22Rv1 (cell line): Measurements from ENCODE around the gene CXCL17.

ENCODE experiments used
- H3K27ac ChIP-seq: fragments of 450-650 bp; 2 replicates; pipeline ENCODE4 v1.5.1; 2017
- ZFX ChIP-seq: fragments of 450-650 bp; IDR thresholded peaks from 2 replicates; pipeline ENCODE4 v1.6.1; 2017; ENCODE audit warnings: antibody characterized with exemption, borderline replicate concordance
- TF ChIP-seq, protein P1 (sequence below): fragments of 450-650 bp; IDR thresholded peaks from 2 replicates; pipeline ENCODE4 v1.5.1; 2017; ENCODE audit warnings: mild to moderate bottlenecking

CXCL17 gene

DNA sequence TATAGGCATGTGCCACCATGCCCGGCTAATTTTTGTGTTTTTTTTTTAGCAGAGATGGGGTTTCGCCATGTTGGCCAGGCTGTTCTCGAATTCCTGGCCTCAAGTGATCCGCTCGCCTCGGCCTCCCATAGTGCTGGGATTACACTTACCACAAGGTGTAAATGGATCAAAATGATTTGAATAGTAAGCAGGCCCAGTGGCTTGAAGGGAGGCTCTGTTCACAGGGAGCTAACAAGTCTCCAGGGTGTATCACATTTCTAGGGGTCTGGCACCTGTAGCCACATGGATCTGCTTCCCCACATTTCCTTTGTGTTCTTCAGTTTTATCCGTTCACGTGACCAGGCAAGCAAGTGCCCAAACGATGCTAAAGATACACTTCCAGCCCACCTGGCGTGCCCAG lies 39.2 kb downstream of the CXCL17 start:
- no peak overlapping the region for H3K27ac ChIP-seq
- TF ChIP-seq, protein P1, sequence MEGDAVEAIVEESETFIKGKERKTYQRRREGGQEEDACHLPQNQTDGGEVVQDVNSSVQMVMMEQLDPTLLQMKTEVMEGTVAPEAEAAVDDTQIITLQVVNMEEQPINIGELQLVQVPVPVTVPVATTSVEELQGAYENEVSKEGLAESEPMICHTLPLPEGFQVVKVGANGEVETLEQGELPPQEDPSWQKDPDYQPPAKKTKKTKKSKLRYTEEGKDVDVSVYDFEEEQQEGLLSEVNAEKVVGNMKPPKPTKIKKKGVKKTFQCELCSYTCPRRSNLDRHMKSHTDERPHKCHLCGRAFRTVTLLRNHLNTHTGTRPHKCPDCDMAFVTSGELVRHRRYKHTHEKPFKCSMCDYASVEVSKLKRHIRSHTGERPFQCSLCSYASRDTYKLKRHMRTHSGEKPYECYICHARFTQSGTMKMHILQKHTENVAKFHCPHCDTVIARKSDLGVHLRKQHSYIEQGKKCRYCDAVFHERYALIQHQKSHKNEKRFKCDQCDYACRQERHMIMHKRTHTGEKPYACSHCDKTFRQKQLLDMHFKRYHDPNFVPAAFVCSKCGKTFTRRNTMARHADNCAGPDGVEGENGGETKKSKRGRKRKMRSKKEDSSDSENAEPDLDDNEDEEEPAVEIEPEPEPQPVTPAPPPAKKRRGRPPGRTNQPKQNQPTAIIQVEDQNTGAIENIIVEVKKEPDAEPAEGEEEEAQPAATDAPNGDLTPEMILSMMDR: no peak
- TF ChIP-seq ZFX: no peak

DNA sequence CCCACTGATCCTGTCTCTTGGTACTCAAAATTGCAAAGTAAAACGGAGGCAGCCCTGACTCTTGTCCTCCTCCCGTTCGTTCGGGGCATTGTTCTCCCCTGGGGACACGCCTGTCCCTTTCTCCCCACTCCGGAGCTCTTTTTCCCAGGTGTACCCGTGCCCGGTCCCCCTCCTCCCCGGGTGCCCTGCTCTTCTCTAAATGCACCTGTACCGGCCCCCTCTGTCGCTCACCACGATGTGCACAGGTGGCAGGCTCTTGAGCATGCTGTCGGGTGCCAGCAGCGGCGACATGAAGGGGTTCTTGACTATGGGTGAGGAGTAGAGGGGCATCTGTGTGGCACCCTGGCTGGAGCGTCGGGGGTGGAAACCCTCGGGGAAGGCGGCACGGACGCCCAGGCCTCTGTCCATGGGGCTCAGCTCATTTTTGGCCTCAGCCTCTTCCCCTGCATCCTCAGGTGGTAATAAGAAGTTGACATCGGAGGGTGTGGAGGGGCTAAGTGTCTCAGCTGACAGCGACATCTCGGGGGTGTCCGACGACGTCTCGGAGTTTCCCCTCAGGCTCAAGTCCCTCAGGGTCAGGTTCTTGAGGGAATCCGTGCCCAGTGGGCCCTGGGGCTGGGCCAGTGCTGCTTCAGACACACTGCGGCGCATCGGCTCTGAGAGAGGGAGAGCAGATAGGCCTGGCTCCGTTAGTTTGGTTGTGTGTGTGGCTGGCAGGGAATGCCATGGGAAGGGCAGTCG lies 40.2 kb downstream of the CXCL17 start:
- H3K27ac ChIP-seq: peak overlapping the region; percentile 45; the same call in 1 of the 2 replicates
- TF ChIP-seq, protein P1: no peak
- TF ChIP-seq ZFX: no peak

DNA sequence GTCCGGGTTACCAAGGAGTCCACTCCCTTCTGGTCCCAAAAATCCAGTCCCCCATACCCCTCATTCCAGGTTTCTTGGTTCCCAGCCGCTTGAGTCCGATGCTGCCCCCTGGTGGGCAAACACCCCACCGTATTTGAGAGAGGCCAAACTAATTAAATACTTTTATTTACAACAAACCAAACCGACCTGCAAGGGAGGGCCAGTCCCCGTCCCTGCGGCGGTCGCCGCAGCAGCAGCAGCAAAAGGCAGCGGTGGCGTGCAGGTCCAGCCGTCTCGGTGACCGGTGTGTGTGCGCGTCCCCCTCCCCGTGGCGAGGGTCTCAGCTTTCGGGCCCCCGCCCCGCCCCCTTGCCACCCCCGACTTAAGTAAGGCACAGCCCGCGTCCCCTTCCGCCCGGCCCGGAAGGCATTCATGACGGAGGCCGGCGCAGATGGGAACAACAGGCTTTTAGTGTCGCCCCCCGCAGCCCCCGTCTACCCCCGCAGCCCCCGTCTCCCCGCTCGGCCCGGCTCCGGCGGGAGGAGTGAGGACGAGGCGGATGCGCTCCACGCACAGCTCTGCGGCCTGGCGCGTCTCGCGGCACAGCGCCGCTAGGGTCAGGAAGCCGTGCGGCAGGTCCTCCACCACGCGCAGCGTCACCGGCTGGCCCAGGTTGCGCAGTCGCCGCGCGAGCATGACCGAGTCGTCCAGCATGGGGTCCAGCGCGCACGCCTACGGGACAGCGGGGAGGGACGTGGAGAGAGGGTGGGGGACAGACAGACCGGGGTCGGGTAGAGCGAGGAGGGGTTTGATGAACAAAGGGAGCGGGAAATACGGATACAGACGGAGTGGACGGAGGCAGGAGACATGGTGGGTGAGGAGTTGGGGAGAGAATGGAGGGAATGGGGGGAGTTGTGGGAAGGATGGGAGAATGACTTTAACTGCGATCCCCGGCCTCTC lies 41.1 kb downstream of the CXCL17 start:
- H3K27ac ChIP-seq: peak overlapping the region; percentile 45

DNA sequence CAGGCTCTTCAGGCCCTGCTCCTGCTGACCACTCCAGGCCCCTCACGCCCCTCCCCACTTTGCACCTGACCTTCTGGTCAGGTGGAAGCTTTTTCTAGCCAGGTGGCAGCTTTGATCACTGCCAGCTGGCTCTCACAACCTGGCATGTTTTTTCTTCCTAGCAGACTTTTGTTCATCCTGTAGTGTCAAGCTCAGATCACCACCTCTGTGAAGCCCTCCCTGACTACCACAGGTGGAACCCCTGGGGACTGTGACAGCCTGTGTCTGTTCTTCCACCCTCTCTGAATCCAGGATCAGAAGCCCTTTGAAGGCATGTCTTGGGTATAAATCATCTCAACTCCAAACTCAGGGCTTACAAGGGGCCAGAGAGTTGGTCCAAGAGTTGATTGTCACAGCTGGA lies 42.3 kb downstream of the CXCL17 start:
- peak overlapping the region; percentile 45; the same call in 1 of the 2 replicates for H3K27ac ChIP-seq
- TF ChIP-seq ZFX: no peak
- TF ChIP-seq, protein P1: no peak

More for the DNA sequence above, 41.1 kb downstream of the CXCL17 start:
- no peak for TF ChIP-seq ZFX
- TF ChIP-seq, protein P1: peak; percentile 91

DNA sequence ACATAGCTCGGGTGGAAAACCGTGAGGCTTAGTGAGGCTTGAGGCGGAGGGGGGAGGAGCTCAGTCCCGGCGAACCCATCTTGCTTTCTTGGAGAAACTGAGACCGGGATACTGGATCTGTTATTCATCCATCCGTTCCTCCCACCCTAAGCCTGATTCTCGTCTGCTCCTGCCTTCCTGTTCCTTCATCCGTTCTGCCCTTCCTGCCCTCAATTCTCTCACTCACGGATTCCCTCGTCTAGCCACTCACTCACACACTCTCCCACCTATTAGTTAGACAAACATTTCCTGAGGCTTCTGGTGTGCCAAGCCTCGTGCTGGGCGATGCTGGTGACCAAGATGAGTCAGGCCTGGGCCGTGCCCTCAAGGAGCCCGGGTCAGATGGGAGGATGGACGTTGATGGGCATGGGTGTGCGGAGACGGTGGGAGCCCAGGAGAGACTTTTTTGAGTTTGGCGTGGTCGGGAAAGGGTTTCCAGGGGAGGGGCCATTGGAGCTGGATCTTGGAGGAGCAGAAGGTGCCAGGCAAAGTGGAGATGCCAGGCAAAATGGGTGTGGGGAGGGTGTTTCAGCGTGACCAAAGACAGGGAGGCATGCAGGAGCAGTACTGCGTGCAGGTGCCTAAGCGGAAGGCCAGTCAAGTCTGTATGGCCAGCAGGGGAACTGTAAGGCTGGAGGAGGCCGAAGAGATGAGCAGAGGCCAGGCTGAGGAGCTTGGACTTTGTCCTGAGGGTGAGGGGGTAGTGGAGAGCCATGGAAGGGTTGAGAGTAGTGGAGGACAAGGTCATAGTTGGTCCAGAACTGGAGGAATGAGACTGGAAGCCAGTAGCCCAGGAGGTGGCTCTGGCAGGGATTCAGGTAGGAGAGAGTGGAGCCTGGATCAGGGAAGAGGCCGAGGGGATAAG lies 45.2 kb downstream of the CXCL17 start:
- peak overlapping the region; percentile 92 for H3K27ac ChIP-seq
- TF ChIP-seq ZFX: no peak
- TF ChIP-seq, protein P1: no peak

DNA sequence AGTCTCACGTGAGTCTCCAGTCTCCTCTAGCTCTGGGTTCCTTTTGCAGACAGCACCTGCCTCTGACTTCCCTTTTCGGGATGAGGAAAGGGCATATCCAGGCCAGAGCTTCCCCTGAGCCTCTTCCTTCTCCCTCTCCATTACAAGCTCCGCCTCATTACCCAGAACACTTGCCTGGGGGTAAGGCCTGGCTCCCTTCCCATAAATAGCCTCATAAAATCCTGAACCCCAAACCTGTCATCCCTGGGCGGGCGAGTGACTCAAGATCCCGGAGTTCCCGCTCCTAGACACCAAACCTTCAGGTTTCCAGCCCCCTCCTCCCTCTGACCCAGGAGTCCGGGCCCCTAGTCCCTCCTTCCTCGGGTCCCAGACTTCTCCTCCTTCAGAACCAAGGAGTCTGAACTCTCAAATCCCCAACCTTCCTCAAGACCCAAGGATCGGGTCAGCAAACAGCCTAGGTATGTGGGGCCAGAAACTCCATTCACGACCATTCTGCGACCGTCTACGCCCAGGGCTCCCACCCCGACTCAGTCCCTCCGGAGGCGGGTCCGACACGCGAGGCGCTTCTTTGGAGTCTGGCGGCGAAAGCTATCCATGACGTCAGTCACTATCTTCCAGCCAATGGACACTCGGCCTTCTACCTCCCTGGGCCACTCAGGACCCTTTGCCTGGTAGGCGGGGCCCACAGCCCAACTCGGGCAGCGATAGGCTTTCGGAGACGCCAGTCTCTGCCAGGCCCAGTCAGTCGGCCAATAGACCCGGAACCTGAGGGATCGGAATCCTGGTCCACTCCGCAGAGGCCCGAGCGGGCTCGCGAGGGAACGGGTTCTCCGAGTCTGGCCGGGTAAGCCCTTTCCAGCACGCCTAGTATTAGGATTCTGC lies 46.1 kb downstream of the CXCL17 start:
- H3K27ac ChIP-seq: peak overlapping the region; percentile 92
- TF ChIP-seq, protein P1: no peak
- no peak for TF ChIP-seq ZFX
